Stimulated activated CD4-positive, alpha-beta T cell treated with anti-CD3 and anti-CD28 coated beads, Interleukin-15, amount 100 ng/mL, for 1 hour (primary cell): Measurements from ENCODE around the gene PALD1.
"Not testable (repeated sequence)": the region's sequence is repeated elsewhere in the genome, so short reads cannot be mapped to it uniquely, and the experiment has no call there.

Source experiments
- DNase-seq, 2 donors: peaks; one replicate each; pipeline ENCODE4 v3.0.0-alpha.2; 2020; ENCODE audit warnings: low read depth in 1 of 2, low spot score in 1 of 2

PALD1 gene

GRCh38 chr10:70481831-70482530 is 3.4 kb downstream of the PALD1 start:
- DNase-seq = no peak

GRCh38 chr10:70482982-70483760 is 4.6 kb downstream of the PALD1 start:
- no peak for DNase-seq

GRCh38 chr10:70483872-70484271 is 5.3 kb downstream of the PALD1 start:
- not testable (repeated sequence) for DNase-seq

- DNase-seq = no peak
Observed at GRCh38 chr10:70487824-70488223, 9.3 kb downstream of the PALD1 start.

- no peak for DNase-seq
Observed at GRCh38 chr10:70490142-70490541, 11.6 kb downstream of the PALD1 start.

- DNase-seq = no peak
Observed at GRCh38 chr10:70491614-70492013, 13.0 kb downstream of the PALD1 start.

- DNase-seq = no peak
Observed at GRCh38 chr10:70492786-70493659, 14.5 kb downstream of the PALD1 start.

- no peak for DNase-seq
Observed at GRCh38 chr10:70493660-70494234, 15.2 kb downstream of the PALD1 start.

- DNase-seq = no peak
Observed at GRCh38 chr10:70494536-70494935, 16.0 kb downstream of the PALD1 start.

GRCh38 chr10:70494966-70495365 is 16.4 kb downstream of the PALD1 start:
- no peak for DNase-seq

GRCh38 chr10:70495691-70496261 is 17.2 kb downstream of the PALD1 start:
- no peak for DNase-seq

GRCh38 chr10:70496341-70497119 is 18.0 kb downstream of the PALD1 start:
- no peak for DNase-seq

- no peak for DNase-seq
Observed at GRCh38 chr10:70497120-70497545, 18.6 kb downstream of the PALD1 start.

- DNase-seq = no peak
Observed at GRCh38 chr10:70498970-70499835, 20.6 kb downstream of the PALD1 start.

- DNase-seq = no peak
Observed at GRCh38 chr10:70499836-70500167, 21.2 kb downstream of the PALD1 start.

GRCh38 chr10:70500368-70500767 is 21.8 kb downstream of the PALD1 start:
- no peak for DNase-seq

- DNase-seq = no peak
Observed at GRCh38 chr10:70500812-70501301, 22.3 kb downstream of the PALD1 start.

- DNase-seq = no peak
Observed at GRCh38 chr10:70502406-70502805, 23.8 kb downstream of the PALD1 start.

- no peak for DNase-seq
Observed at GRCh38 chr10:70503776-70504175, 25.2 kb downstream of the PALD1 start.
